ENCODE data around the gene PHACTR1.
"Not testable (repeated sequence)": the region's sequence is repeated elsewhere in the genome, so short reads cannot be mapped to it uniquely, and the experiment has no call there.

The PHACTR1 gene

GRCh38 chr6:13156381-13156780 lies 439.8 kb downstream of the PHACTR1 start:
- no peak overlapping the region for H3K4me3 ChIP-seq (ENCODE audit: low read length)
- 0 out of 2 replicates have a peak, but pooled peaks cover 1% of the 10 kb centered on the region for H3K4me1 ChIP-seq (ENCODE audit: control insufficient read depth, insufficient read depth, low read length)
- H3K27ac ChIP-seq (ENCODE audit: low read length), result no peak overlapping the region
- no peak for DNase-seq (ENCODE audit: low read depth, low spot score)
- H3K36me3 ChIP-seq (ENCODE audit: control insufficient read depth, insufficient read depth, low read length), result no peaks in the 10 kb centered on the region
- no CpG with 5 or more reads among the region's 8 CpGs for WGBS (ENCODE audit: insufficient coverage, insufficient read length)
- no peaks in the 10 kb centered on the region for H3K27me3 ChIP-seq (ENCODE audit: control insufficient read depth, insufficient read depth, low read length)
- H3K9me3 ChIP-seq (ENCODE audit: control insufficient read depth, insufficient read depth, low read length), result no peaks in the 10 kb centered on the region

- H3K36me3 ChIP-seq (ENCODE audit: control insufficient read depth, insufficient read depth, low read length), result no peaks in the 10 kb centered on the region
- H3K4me3 ChIP-seq (ENCODE audit: low read length), result no peak overlapping the region
- WGBS (ENCODE audit: insufficient coverage, insufficient read length), result no CpG with 5 or more reads among the region's 4 CpGs
- no peak for DNase-seq (ENCODE audit: low read depth, low spot score)
- H3K9me3 ChIP-seq (ENCODE audit: control insufficient read depth, insufficient read depth, low read length), result no peaks in the 10 kb centered on the region
- H3K27me3 ChIP-seq (ENCODE audit: control insufficient read depth, insufficient read depth, low read length), result no peaks in the 10 kb centered on the region
- H3K4me1 ChIP-seq (ENCODE audit: control insufficient read depth, insufficient read depth, low read length), result 0 out of 2 replicates have a peak, but pooled peaks cover 1% of the 10 kb centered on the region
- no peak overlapping the region for H3K27ac ChIP-seq (ENCODE audit: low read length)
Observed at GRCh38 chr6:13157293-13157692, 440.7 kb downstream of the PHACTR1 start.

- no CpG with 5 or more reads among the region's 3 CpGs for WGBS (ENCODE audit: insufficient coverage, insufficient read length)
- Histone ChIP-seq H3K4me1 (ENCODE audit: control insufficient read depth, insufficient read depth, low read length) (no peaks in the 10 kb centered on the region), H3K4me3 (ENCODE audit: low read length) (no peak overlapping the region), H3K9me3 (ENCODE audit: control insufficient read depth, insufficient read depth, low read length) (no peaks in the 10 kb centered on the region), H3K27me3 (ENCODE audit: control insufficient read depth, insufficient read depth, low read length) (no peaks in the 10 kb centered on the region), H3K27ac (ENCODE audit: low read length) (no peak overlapping the region), H3K36me3 (ENCODE audit: control insufficient read depth, insufficient read depth, low read length) (no peaks in the 10 kb centered on the region)
- no peak for DNase-seq (ENCODE audit: low read depth, low spot score)
Observed at GRCh38 chr6:13159300-13159699, 442.7 kb downstream of the PHACTR1 start.

- no CpG with 5 or more reads among the region's 5 CpGs for WGBS (ENCODE audit: insufficient coverage, insufficient read length)
- not testable (repeated sequence) for H3K27ac ChIP-seq (ENCODE audit: low read length); H3K36me3 ChIP-seq (ENCODE audit: control insufficient read depth, insufficient read depth, low read length); H3K4me1 ChIP-seq (ENCODE audit: control insufficient read depth, insufficient read depth, low read length); DNase-seq (ENCODE audit: low read depth, low spot score); H3K4me3 ChIP-seq (ENCODE audit: low read length); H3K9me3 ChIP-seq (ENCODE audit: control insufficient read depth, insufficient read depth, low read length); H3K27me3 ChIP-seq (ENCODE audit: control insufficient read depth, insufficient read depth, low read length)
Observed at GRCh38 chr6:13159822-13160221, 443.3 kb downstream of the PHACTR1 start.

- no peaks in the 10 kb centered on the region for H3K27me3 ChIP-seq (ENCODE audit: control insufficient read depth, insufficient read depth, low read length)
- H3K27ac ChIP-seq (ENCODE audit: low read length), result no peak overlapping the region
- no peak for DNase-seq (ENCODE audit: low read depth, low spot score)
- no peak overlapping the region for H3K4me3 ChIP-seq (ENCODE audit: low read length)
- no peaks in the 10 kb centered on the region for H3K4me1 ChIP-seq (ENCODE audit: control insufficient read depth, insufficient read depth, low read length)
- H3K9me3 ChIP-seq (ENCODE audit: control insufficient read depth, insufficient read depth, low read length), result no peaks in the 10 kb centered on the region
- no peaks in the 10 kb centered on the region for H3K36me3 ChIP-seq (ENCODE audit: control insufficient read depth, insufficient read depth, low read length)
- no CpG with 5 or more reads among the region's 2 CpGs for WGBS (ENCODE audit: insufficient coverage, insufficient read length)
Observed at GRCh38 chr6:13163161-13163944, 446.8 kb downstream of the PHACTR1 start.

- Histone ChIP-seq H3K36me3 (ENCODE audit: control insufficient read depth, insufficient read depth, low read length) (no peaks in the 10 kb centered on the region), H3K4me3 (ENCODE audit: low read length) (no peak overlapping the region), H3K27me3 (ENCODE audit: control insufficient read depth, insufficient read depth, low read length) (no peaks in the 10 kb centered on the region), H3K4me1 (ENCODE audit: control insufficient read depth, insufficient read depth, low read length) (no peaks in the 10 kb centered on the region), H3K27ac (ENCODE audit: low read length) (no peak overlapping the region), H3K9me3 (ENCODE audit: control insufficient read depth, insufficient read depth, low read length) (no peaks in the 10 kb centered on the region)
- DNase-seq (ENCODE audit: low read depth, low spot score), result no peak
- WGBS (ENCODE audit: insufficient coverage, insufficient read length), result no CpG with 5 or more reads among the region's 8 CpGs
Observed at GRCh38 chr6:13164291-13164690, 447.7 kb downstream of the PHACTR1 start.

- H3K4me3 ChIP-seq (ENCODE audit: low read length), result no peak overlapping the region
- no CpG with 5 or more reads among the region's 10 CpGs for WGBS (ENCODE audit: insufficient coverage, insufficient read length)
- no peaks in the 10 kb centered on the region for H3K36me3 ChIP-seq (ENCODE audit: control insufficient read depth, insufficient read depth, low read length)
- no peaks in the 10 kb centered on the region for H3K9me3 ChIP-seq (ENCODE audit: control insufficient read depth, insufficient read depth, low read length)
- no peaks in the 10 kb centered on the region for H3K27me3 ChIP-seq (ENCODE audit: control insufficient read depth, insufficient read depth, low read length)
- no peak overlapping the region for H3K27ac ChIP-seq (ENCODE audit: low read length)
- no peaks in the 10 kb centered on the region for H3K4me1 ChIP-seq (ENCODE audit: control insufficient read depth, insufficient read depth, low read length)
- no peak for DNase-seq (ENCODE audit: low read depth, low spot score)
Observed at GRCh38 chr6:13165502-13166172, 449.1 kb downstream of the PHACTR1 start.

GRCh38 chr6:13166269-13166668 lies 449.7 kb downstream of the PHACTR1 start:
- no peaks in the 10 kb centered on the region for H3K36me3 ChIP-seq (ENCODE audit: control insufficient read depth, insufficient read depth, low read length)
- 100% methylated on average over 1 of the region's 5 CpGs for WGBS (ENCODE audit: insufficient coverage, insufficient read length)
- H3K27me3 ChIP-seq (ENCODE audit: control insufficient read depth, insufficient read depth, low read length), result no peaks in the 10 kb centered on the region
- H3K27ac ChIP-seq (ENCODE audit: low read length), result no peak overlapping the region
- no peaks in the 10 kb centered on the region for H3K4me1 ChIP-seq (ENCODE audit: control insufficient read depth, insufficient read depth, low read length)
- no peak for DNase-seq (ENCODE audit: low read depth, low spot score)
- no peak overlapping the region for H3K4me3 ChIP-seq (ENCODE audit: low read length)
- H3K9me3 ChIP-seq (ENCODE audit: control insufficient read depth, insufficient read depth, low read length), result no peaks in the 10 kb centered on the region

GRCh38 chr6:13166916-13167315 lies 450.3 kb downstream of the PHACTR1 start:
- no peaks in the 10 kb centered on the region for H3K36me3 ChIP-seq (ENCODE audit: control insufficient read depth, insufficient read depth, low read length)
- no peaks in the 10 kb centered on the region for H3K9me3 ChIP-seq (ENCODE audit: control insufficient read depth, insufficient read depth, low read length)
- H3K27me3 ChIP-seq (ENCODE audit: control insufficient read depth, insufficient read depth, low read length), result no peaks in the 10 kb centered on the region
- no CpG with 5 or more reads among the region's 3 CpGs for WGBS (ENCODE audit: insufficient coverage, insufficient read length)
- no peaks in the 10 kb centered on the region for H3K4me1 ChIP-seq (ENCODE audit: control insufficient read depth, insufficient read depth, low read length)
- no peak for DNase-seq (ENCODE audit: low read depth, low spot score)
- H3K4me3 ChIP-seq (ENCODE audit: low read length), result no peak overlapping the region
- no peak overlapping the region for H3K27ac ChIP-seq (ENCODE audit: low read length)

GRCh38 chr6:13172291-13172690 lies 455.7 kb downstream of the PHACTR1 start:
- H3K9me3 ChIP-seq (ENCODE audit: control insufficient read depth, insufficient read depth, low read length), result no peaks in the 10 kb centered on the region
- no peak for DNase-seq (ENCODE audit: low read depth, low spot score)
- H3K36me3 ChIP-seq (ENCODE audit: control insufficient read depth, insufficient read depth, low read length), result no peaks in the 10 kb centered on the region
- no peak overlapping the region for H3K27ac ChIP-seq (ENCODE audit: low read length)
- WGBS (ENCODE audit: insufficient coverage, insufficient read length), result no CpG with 5 or more reads among the region's 3 CpGs
- H3K4me3 ChIP-seq (ENCODE audit: low read length), result no peak overlapping the region
- H3K27me3 ChIP-seq (ENCODE audit: control insufficient read depth, insufficient read depth, low read length), result no peaks in the 10 kb centered on the region
- peaks cover 5% of the 10 kb centered on the region for H3K4me1 ChIP-seq (ENCODE audit: control insufficient read depth, insufficient read depth, low read length)
